Measurements from ENCODE around the gene TNK1. TPM values are rescaled to one million over a fixed set of nuclear protein-coding genes. Genes with fewer than 3 reads are reported as not detected.

TNK1 gene
- total RNA-seq, 4 donors from 2014 or later: 15.3 to 42.9 (median 20.7) TPM

DNA sequence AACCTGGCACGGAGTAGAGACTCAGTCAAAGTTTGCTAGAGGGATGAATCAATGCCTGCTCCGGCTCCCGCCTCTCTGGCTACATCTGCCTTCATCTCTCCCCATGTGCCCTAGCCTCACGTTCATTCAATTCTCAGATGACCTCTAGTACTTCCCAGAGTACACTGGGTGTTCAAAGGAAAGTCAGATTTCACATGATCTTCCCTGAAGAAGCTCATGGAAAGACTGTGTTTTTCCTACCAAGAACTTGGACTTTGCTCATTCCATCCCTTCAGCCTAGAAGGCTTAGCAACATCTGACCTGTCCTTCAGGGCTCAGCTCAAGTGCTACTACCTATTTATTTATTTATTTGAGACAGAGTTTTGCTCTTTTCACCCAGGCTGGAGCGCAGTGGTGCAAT lies 11.1 kb upstream of the TNK1 start:
- no peak for TF ChIP-seq POLR2A (IDR thresholded peaks at IDR 0.05)
- TF ChIP-seq POLR2AphosphoS5 (IDR thresholded peaks at IDR 0.05): no peak
- no peak for TF ChIP-seq EP300 (IDR thresholded peaks at IDR 0.05)
- TF ChIP-seq, protein P1, sequence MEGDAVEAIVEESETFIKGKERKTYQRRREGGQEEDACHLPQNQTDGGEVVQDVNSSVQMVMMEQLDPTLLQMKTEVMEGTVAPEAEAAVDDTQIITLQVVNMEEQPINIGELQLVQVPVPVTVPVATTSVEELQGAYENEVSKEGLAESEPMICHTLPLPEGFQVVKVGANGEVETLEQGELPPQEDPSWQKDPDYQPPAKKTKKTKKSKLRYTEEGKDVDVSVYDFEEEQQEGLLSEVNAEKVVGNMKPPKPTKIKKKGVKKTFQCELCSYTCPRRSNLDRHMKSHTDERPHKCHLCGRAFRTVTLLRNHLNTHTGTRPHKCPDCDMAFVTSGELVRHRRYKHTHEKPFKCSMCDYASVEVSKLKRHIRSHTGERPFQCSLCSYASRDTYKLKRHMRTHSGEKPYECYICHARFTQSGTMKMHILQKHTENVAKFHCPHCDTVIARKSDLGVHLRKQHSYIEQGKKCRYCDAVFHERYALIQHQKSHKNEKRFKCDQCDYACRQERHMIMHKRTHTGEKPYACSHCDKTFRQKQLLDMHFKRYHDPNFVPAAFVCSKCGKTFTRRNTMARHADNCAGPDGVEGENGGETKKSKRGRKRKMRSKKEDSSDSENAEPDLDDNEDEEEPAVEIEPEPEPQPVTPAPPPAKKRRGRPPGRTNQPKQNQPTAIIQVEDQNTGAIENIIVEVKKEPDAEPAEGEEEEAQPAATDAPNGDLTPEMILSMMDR (IDR thresholded peaks at IDR 0.05): no peak
- WGBS: 76% methylated on average over 5 of the region's 5 CpGs

DNA sequence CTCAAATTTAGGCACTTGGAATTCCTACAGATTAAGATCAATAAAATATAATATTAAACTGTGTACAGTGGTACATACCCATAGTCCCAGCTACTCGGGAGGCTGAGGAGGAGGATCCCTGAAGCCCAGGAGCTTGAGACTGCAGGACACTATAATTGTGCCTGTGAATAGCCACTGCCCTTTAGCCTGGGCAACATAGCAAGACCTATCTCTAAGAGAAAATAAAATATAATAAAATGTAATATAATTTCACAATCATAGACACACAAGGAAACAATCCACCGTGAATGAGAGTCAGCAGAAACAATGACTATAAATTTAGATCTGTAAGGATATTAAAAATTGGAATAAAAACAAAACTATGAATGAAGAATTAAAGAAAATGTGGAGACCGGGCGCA lies 10.0 kb upstream of the TNK1 start:
- Histone ChIP-seq H3K9me3 (no peaks in the 10 kb centered on the region), H3K4me1 (no peaks in the 10 kb centered on the region), H3K27me3 (no peaks in the 10 kb centered on the region), H3K4me3 (no peak overlapping the region), H3K36me3 (no peaks in the 10 kb centered on the region), H3K27ac (no peak overlapping the region)
- TF ChIP-seq, protein P1 (IDR thresholded peaks at IDR 0.05): no peak
- TF ChIP-seq POLR2AphosphoS5 (IDR thresholded peaks at IDR 0.05): no peak
- no peak for TF ChIP-seq POLR2A (IDR thresholded peaks at IDR 0.05)
- TF ChIP-seq EP300 (IDR thresholded peaks at IDR 0.05): no peak
- no peak for DNase-seq (ENCODE audit: low spot score in 2 of 2)
- 83% methylated on average over 4 of the region's 4 CpGs for WGBS

More for the DNA sequence above, 11.1 kb upstream of the TNK1 start:
- Histone ChIP-seq H3K27me3 (no peaks in the 10 kb centered on the region), H3K27ac (no peak overlapping the region), H3K4me3 (no peak overlapping the region), H3K36me3 (no peaks in the 10 kb centered on the region), H3K4me1 (no peaks in the 10 kb centered on the region), H3K9me3 (no peaks in the 10 kb centered on the region)
- no peak for DNase-seq (ENCODE audit: low spot score in 2 of 2)

DNA sequence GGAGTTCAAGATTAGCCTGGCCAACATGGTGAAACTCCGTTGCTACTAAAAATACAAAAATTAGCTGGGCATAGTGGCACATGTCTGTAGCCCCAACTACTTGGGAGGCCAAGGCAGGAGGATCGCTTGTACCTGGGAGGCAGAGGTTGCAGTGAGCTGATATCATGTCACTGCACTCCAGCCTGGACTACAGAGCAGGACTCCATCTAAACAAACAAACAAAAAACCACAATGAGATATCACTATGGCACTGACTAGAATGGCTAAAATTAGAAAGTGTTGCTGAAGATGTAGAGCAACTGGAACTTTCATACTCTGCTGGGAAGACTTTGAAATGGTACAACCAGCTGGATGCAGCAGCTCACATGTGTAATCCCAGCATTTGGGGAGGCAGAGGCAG lies 6.5 kb upstream of the TNK1 start:
- Histone ChIP-seq H3K27me3 (no peaks in the 10 kb centered on the region), H3K36me3 (no peaks in the 10 kb centered on the region), H3K4me3 (no peak overlapping the region), H3K27ac (no peak overlapping the region), H3K9me3 (no peaks in the 10 kb centered on the region), H3K4me1 (no peaks in the 10 kb centered on the region)
- DNase-seq (ENCODE audit: low spot score in 2 of 2): no peak
- TF ChIP-seq POLR2A (IDR thresholded peaks at IDR 0.05): no peak
- TF ChIP-seq POLR2AphosphoS5 (IDR thresholded peaks at IDR 0.05): no peak
- whole genome bisulfite sequencing: 86% methylated on average over 2 of the region's 2 CpGs

DNA sequence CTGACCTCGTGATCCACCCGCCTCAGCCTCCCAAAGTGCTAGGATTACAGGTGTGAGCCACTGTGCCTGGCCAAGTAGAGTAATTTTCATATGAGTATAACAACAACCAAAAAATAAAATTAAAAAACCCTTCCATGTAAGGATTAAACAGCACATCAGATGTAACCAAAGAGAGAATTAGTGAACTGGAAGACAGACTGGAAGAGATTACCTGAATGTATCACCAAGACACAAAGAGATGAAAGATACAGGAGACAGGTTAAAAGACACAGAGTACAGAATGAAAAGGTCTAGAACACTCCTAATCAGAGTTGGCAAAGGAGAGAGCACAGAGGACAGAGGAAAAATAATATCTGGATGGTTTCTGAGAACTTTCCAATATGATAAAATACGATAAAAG lies 1.8 kb upstream of the TNK1 start:
- Histone ChIP-seq H3K27ac (no peak overlapping the region), H3K27me3 (no peaks in the 10 kb centered on the region), H3K36me3 (peaks cover 4% of the 10 kb centered on the region), H3K4me3 (no peak overlapping the region), H3K9me3 (no peaks in the 10 kb centered on the region), H3K4me1 (peaks cover 40% of the 10 kb centered on the region)
- TF ChIP-seq POLR2AphosphoS5 (IDR thresholded peaks at IDR 0.05): no peak
- TF ChIP-seq EP300 (IDR thresholded peaks at IDR 0.05): no peak
- no peak for TF ChIP-seq POLR2A (IDR thresholded peaks at IDR 0.05)
- TF ChIP-seq, protein P1 (IDR thresholded peaks at IDR 0.05): no peak
- WGBS: 97% methylated on average over 3 of the region's 3 CpGs
- DNase-seq (ENCODE audit: low spot score in 2 of 2): no peak

DNA sequence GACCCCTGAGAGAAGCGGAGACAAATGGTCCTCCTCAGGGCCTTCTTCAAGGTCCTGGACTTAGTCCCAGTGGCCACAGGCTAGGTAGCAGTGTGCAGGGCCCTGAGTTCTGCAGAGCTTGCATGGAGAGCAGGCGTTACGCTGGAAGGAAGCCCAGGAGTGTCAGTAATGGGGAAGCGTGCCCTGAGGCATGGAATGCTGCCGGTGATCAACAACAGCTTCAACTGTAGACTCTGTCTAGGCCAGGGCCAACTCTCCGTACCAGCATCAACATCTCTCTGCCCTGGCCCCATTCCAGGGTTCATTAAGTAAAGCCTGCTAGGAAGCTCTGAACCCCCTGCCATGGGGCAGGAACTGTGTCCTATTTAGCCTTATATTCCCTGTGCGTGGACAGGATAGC lies 568 bp upstream of the TNK1 start:
- peak in 1 of 2 donors; percentile 76 for DNase-seq (ENCODE audit: low spot score in 2 of 2)
- H3K27me3 ChIP-seq: no peaks in the 10 kb centered on the region
- peak overlapping the region; percentile 63 for H3K4me3 ChIP-seq
- H3K4me1 ChIP-seq: peaks cover 42% of the 10 kb centered on the region
- TF ChIP-seq, protein P1 (IDR thresholded peaks at IDR 0.05): no peak
- no peak for TF ChIP-seq POLR2A (IDR thresholded peaks at IDR 0.05)
- TF ChIP-seq POLR2AphosphoS5 (IDR thresholded peaks at IDR 0.05): no peak
- no peak for TF ChIP-seq EP300 (IDR thresholded peaks at IDR 0.05)
- H3K27ac ChIP-seq: peak overlapping the region; percentile 78
- H3K36me3 ChIP-seq: peaks cover 16% of the 10 kb centered on the region
- WGBS: 0% methylated on average over 4 of the region's 7 CpGs
- H3K9me3 ChIP-seq: no peaks in the 10 kb centered on the region

DNA sequence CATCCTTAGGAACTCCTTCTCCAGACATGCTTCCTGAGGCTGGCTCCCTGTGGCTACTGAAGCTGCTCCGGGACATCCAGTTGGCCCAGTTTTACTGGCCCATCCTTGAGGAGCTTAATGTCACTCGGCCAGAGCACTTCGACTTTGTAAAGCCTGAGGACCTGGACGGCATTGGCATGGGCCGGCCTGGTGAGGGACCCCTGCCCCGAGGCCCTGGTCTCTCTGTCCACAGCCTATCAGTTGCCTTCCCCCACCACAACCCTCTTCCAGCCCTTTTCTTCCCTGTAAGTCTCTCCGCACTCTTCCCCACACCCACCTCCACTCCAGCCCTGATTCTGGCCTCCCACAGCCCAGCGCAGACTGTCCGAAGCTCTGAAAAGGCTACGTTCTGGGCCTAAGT lies 2.0 kb downstream of the TNK1 start:
- TF ChIP-seq, protein P1 (IDR thresholded peaks at IDR 0.05): no peak
- TF ChIP-seq POLR2A (IDR thresholded peaks at IDR 0.05) (no peak), POLR2AphosphoS5 (IDR thresholded peaks at IDR 0.05) (no peak), EP300 (IDR thresholded peaks at IDR 0.05) (no peak)
- no peaks in the 10 kb centered on the region for H3K9me3 ChIP-seq
- H3K4me3 ChIP-seq: no peak overlapping the region
- H3K27me3 ChIP-seq: no peaks in the 10 kb centered on the region
- WGBS: 88% methylated on average over 10 of the region's 10 CpGs
- no peak overlapping the region for H3K27ac ChIP-seq
- H3K36me3 ChIP-seq: peaks cover 31% of the 10 kb centered on the region
- no peak for DNase-seq (ENCODE audit: low spot score in 2 of 2)
- H3K4me1 ChIP-seq: peaks cover 42% of the 10 kb centered on the region

All from suprapubic skin (tissue), 4 donors.